HAP-1 (cell line): ENCODE data around the gene FGR.

ENCODE experiments used
- DNase-seq, 2 experiments: peaks; one replicate each; pipeline ENCODE4 v3.0.0-alpha.2; 2016 to 2020; ENCODE audit warnings: low spot score in 2 of 2
- H3K27me3 ChIP-seq: fragments of 250-450 bp; sonication (Bioruptor Pico); 2 replicates; pipeline ENCODE4 v1.5.1; 2020; ENCODE audit warnings: low read depth, mild to moderate bottlenecking, moderate library complexity
- H3K36me3 ChIP-seq: fragments of 250-450 bp; sonication (Bioruptor Pico); replicated peaks from 2 replicates; pipeline ENCODE4 v1.5.1; 2020; ENCODE audit warnings: mild to moderate bottlenecking
- H3K4me1 ChIP-seq: fragments of 250-450 bp; sonication (Bioruptor Pico); 2 replicates; pipeline ENCODE4 v1.5.1; 2020; ENCODE audit warnings: mild to moderate bottlenecking
- H3K4me3 ChIP-seq: fragments of 250-450 bp; sonication (Bioruptor Pico); 2 replicates; pipeline ENCODE4 v1.5.1; 2020; ENCODE audit warnings: mild to moderate bottlenecking, moderate library complexity
- H3K9me3 ChIP-seq: fragments of 250-450 bp; sonication (Bioruptor Pico); 2 replicates; pipeline ENCODE4 v1.5.1; 2020; ENCODE audit warnings: mild to moderate bottlenecking, moderate library complexity
- in situ Hi-C: fragments of 300-500 bp; cut with MboI; formaldehyde crosslinking; loops from 3 replicates; pipeline ENCODE4 v1.14.3; 2020; ENCODE audit warnings: low sequenced_read_pairs, inconsistent platforms, mixed read lengths

Gene FGR

DNA sequence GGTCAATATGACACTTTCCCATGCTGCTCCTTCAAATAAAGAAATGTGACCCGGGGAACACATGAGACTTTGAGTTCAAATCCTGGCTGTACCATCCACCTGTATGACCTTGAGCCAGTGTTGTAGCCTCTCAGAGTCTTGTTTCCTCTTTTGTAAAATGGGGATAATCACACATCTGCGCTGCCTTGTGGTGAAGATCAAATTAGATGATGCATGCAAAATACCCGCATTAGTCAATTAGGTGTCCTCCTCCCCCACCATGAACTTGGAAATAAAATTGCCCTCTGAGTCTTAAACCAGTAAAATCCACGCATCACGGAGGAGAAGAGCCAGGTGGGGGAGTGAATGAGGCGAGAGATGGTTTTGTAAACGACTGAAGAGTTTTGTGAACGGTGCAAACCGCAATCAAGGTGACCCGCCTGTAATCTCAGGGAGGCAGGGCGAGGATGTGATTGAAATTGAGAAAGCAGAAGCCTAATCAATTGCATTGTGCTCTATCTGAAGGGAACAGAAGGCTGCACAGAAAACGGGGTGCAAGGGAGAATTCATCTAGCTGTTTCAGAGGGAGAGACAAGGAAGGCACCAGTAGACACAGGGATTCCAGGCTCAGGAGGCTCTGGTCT is 25.3 kb downstream of the FGR start:
- in situ Hi-C loops, result loop anchor here (5.0 kb wide), 1 partner anchor 48 kb away; no protein-coding TSS in a partner anchor
- H3K36me3 ChIP-seq, result no peaks in the 10 kb centered on the region

DNA sequence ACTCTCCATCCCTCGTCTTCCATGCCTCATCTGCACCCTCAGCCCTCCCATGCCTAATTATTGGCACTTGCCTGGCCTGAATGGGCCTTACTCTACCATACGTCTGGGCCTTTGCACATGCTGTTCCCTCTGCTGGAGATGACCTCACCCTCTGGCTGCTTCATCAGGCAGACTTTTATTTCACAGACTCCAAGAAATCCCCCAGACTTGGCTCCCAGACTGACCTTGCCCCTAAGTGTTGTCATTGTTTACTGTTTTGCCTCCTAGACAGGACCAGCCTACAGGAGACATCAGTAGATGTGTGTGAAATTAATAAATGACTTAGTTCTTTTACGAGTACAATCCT is 25.8 kb downstream of the FGR start:
- Histone ChIP-seq H3K9me3 (no peaks in the 10 kb centered on the region), H3K36me3 (no peaks in the 10 kb centered on the region), H3K4me1 (no peaks in the 10 kb centered on the region), H3K27me3 (no peaks in the 10 kb centered on the region; the same call in 1 of the 2 replicates), H3K4me3 (no peak overlapping the region)
- in situ Hi-C loops, result loop anchor here (5.0 kb wide), 1 partner anchor 48 kb away; no protein-coding TSS in a partner anchor
- DNase-seq, result no peak

More for the DNA sequence above, 25.3 kb downstream of the FGR start:
- Histone ChIP-seq H3K9me3 (no peaks in the 10 kb centered on the region), H3K27me3 (no peaks in the 10 kb centered on the region; the same call in 1 of the 2 replicates), H3K4me3 (no peak overlapping the region), H3K4me1 (no peaks in the 10 kb centered on the region)
- DNase-seq, result no peak

DNA sequence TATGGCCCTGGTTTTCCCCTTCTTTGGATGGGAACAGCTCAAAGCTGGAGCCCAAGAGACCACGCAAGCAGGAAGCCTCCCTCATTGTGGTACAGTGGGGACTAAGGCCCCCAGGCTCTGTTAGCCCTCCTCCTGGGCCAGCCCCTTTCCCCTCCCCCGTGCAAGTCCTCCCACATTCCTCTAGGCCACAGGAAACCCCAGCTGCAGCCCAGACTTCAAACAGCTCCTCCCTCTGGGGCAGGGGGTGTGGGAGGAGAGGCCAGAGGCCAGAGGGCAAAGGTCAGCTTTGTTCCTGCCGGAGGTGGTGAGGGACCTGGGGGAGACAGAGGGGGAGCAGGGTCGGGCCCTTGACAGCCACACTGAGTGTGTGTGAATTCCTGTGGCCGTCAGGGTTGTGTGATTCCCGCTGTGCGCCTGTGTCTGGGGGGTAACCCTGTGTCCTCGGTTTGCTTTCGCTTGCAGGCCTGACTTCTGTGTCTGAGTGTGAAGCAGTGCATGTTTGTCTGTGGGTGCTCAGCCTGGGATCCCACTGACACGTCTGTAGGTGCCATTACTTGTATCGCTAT is 27.7 kb downstream of the FGR start:
- no peaks in the 10 kb centered on the region; the same call in 1 of the 2 replicates for H3K27me3 ChIP-seq
- in situ Hi-C loops, result loop anchor here (5.0 kb wide), 1 partner anchor 50 kb away; no protein-coding TSS in a partner anchor
- no peaks in the 10 kb centered on the region for H3K4me1 ChIP-seq
- H3K9me3 ChIP-seq, result no peaks in the 10 kb centered on the region
- no peak overlapping the region for H3K4me3 ChIP-seq
- no peak for DNase-seq
- no peaks in the 10 kb centered on the region for H3K36me3 ChIP-seq

DNA sequence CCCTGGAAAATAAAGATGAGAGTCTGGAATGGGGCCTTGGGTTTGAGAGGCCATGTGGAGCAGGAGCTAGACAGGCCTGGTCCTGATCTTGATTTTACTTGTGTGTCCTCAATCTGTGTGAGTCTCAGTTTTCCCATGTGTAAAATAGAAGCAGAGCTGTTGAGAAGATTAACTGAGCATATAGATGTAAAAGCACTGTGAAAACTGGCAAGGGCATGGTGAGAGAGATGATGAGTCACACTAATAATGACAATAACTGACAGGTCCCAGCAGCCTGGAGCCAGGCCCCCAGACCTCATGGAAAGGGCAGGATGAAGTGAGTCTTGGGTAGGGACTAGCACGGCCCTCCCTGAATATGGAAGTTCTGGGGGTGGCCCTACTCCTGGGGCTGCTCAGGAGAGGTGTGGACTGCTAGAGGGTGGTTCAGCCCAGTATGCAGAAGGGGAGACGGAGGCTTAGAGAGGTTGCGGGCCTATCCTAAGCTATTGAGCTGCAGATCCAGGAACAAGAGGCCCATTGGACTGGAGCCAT is 28.2 kb downstream of the FGR start:
- H3K4me1 ChIP-seq, result no peaks in the 10 kb centered on the region
- H3K9me3 ChIP-seq, result no peaks in the 10 kb centered on the region
- H3K36me3 ChIP-seq, result no peaks in the 10 kb centered on the region
- no peak overlapping the region for H3K4me3 ChIP-seq
- DNase-seq, result no peak
- in situ Hi-C loops, result loop anchor here (5.0 kb wide), 1 partner anchor 51 kb away; no protein-coding TSS in a partner anchor
- H3K27me3 ChIP-seq, result no peaks in the 10 kb centered on the region; the same call in 1 of the 2 replicates

DNA sequence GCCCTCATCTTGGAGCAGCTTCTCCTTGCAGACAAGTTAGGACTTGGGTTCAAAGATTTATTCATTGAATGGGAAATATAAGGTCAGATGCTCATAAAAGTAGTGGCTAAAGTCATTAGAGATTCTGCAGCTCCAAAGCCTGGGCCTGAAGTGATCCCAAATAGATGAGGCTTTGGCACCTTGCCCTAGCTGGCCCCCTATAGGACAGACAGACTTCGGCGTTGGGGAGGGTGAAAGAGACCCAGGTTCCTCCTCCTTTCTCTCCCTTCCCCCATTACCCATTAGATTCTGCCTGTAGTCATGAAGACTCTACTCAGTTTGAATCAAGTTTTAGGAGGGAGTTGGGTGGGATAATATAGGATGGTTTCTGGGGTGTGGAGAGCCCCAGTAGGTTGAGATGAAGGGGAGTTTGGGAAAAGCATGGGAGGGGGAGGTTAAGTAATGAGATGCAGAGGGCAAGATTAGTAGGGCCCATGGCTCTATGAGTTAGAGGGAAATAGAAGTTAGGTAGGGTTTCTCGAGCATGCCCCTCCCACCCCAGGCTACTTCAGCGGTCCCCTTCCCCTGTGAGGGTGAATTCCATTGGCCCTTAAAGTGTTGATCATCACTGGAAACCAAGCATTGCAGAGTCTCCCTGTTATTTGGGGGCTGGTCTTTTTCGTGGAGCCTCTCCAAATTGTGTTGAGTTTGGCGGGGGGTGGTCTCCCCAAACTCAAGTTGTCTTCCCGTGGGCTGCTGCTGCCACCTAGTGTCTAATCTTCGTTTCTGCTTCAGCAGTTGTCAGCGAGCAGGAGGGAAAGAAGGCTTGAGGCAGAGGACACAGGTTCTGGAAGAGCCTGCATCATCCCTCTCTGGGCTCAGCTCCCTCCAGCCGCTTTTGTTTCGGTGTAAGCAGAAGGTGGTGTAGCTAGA is 28.9 kb downstream of the FGR start:
- in situ Hi-C loops, result loop anchor here (5.0 kb wide), 1 partner anchor 51 kb away; no protein-coding TSS in a partner anchor
- Histone ChIP-seq H3K36me3 (no peaks in the 10 kb centered on the region), H3K27me3 (no peaks in the 10 kb centered on the region; the same call in 1 of the 2 replicates), H3K9me3 (no peaks in the 10 kb centered on the region), H3K4me3 (no peak overlapping the region), H3K4me1 (no peaks in the 10 kb centered on the region)
- DNase-seq, result peak; percentile 52 to 76

DNA sequence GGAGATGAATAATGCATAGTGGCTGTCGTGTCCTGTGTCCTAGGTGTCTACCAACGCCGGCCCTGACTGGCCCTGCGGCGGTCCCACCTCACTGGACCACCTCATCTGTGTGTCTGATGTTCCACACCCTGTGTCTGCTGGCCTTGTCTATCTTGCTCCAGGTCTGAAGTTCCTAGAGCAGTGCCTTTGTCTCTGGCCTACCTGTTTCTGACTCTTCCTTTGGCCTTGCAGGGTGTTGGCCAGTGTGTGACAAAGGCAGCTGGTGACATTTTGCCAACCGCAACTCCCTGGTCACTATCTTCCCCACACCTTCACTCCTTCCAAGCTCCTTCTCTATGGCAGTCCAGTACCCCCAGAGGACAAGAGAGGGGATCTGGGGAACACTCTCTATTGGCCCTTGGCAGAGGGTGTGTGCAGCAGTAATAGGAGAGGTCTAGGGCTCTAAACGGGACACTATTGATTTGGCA is 29.7 kb downstream of the FGR start:
- DNase-seq, result no peak
- no peaks in the 10 kb centered on the region for H3K9me3 ChIP-seq
- no peak overlapping the region for H3K4me3 ChIP-seq
- H3K4me1 ChIP-seq, result no peaks in the 10 kb centered on the region
- H3K27me3 ChIP-seq, result no peaks in the 10 kb centered on the region; the same call in 1 of the 2 replicates
- in situ Hi-C loops, result loop anchor here (5.0 kb wide), 1 partner anchor 52 kb away; no protein-coding TSS in a partner anchor
- no peaks in the 10 kb centered on the region for H3K36me3 ChIP-seq

DNA sequence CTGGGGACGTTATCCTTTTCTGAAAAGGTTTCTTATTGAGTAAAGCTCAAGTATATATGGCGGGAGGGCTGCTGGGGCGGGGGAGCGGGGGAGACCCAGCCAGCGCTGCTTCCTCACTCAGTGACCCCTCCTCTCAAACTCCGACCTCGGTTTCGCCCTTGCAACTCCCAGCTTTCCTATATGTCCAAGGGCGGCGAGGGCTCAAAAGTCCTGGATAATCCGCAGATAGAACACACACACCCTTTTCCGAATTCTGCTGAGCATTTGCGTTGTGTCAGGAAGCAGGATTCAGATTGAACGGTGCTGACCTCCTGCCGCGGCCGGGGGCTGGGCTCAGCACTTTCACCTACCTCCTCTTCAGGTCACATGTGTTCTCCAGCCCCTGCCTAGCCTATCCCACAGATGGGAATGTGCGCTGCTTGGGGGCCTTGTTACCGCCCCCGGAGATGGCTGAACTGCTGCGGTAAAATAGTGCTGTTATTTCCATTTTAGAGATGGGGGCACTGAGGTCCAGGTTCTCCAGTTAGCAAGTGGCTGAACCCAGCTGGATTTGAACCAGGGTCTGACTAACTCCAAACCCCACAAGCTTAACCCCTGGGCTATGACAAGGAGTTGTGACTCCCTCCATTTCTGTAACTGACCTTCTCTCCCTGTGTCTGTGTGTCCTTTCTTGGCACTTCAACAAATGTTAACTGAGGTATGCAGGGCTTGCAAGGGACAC is 30.2 kb downstream of the FGR start:
- Histone ChIP-seq H3K36me3 (no peaks in the 10 kb centered on the region), H3K4me3 (peak overlapping the region; percentile 67), H3K4me1 (no peaks in the 10 kb centered on the region), H3K9me3 (no peaks in the 10 kb centered on the region), H3K27me3 (no peaks in the 10 kb centered on the region)
- DNase-seq, result no peak
- in situ Hi-C loops, result loop anchor here (5.0 kb wide), 1 partner anchor 53 kb away; no protein-coding TSS in a partner anchor

DNA sequence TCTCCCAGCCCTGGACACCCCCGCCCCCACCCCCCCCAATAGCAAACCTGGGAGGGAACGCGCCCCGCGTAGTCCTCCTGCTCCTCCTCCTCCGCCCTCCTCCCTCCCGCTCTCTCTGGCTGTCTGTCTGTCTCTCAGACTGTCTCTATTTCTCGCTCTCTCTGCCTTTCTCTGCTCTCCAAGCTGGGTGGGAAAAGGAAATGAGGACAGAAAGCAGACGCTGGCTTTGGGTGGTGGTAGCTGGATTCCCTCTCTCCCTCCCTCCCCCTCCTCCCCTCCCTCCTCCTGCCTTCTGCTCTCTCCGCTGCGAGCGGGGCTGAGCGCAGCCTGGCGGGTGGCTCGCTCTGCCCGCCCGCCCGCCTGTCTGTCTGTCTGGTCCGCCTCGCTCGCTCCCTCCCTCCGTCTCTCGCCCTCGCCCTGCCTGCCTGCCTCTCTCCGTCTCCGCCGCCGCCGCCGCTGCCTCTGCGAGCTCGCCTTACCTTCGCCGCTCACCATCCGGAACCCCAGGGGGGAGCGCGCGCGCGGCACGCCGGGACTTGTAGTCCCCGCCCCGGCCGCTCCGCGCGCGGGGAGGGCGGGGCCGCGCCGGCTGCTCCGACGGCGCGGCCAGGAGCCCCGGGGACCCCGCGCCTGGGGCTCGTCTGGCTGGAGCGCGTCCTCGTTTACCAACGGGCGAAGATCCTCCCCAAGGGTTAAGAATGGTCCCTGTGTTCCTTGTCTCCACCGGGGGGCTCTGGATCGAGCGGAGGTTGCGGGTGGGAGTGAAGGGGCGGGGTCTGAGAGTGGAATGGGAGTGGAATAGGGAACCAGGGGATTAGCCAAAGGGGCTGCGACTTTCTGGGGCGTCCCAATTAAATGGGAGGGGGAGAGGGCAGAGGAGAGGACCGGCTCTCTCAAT is 31.1 kb downstream of the FGR start, which contains the start of gene AHDC1:
AHDC1 (minus strand) TSS at position 464 of the 898 bp plus-strand sequence. CDS start 52,029 bp downstream, outside the sequence.
- Histone ChIP-seq H3K27me3 (no peaks in the 10 kb centered on the region), H3K36me3 (no peaks in the 10 kb centered on the region), H3K4me3 (peak within 1 kb of the TSS; percentile 67), H3K9me3 (no peaks in the 10 kb centered on the region), H3K4me1 (no peaks in the 10 kb centered on the region)
- in situ Hi-C loops, result no loop called here
- peak; percentile 84 to 96 for DNase-seq

DNA sequence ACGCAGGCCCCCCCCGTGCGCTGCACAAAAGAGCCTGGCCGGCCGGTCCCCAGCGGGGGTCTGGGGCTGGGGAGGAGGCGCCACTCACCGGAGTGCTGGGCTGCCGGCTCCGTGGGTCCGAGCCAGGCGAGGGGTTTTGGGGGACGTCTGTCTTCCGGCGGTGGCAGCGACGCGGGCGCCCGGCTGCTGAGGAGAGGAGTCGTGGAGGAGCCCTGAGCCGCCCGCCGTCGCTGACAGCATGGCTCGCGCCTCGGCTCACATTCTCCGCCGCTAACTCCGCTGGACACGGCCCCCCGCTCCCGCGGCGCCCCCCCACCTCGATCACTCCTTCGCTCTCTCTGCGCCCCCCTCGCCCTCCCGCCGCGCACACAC is 31.7 kb downstream of the FGR start:
- in situ Hi-C loops, result no loop called here
- no peaks in the 10 kb centered on the region for H3K36me3 ChIP-seq
- H3K4me3 ChIP-seq, result peak overlapping the region; percentile 67
- no peaks in the 10 kb centered on the region for H3K9me3 ChIP-seq
- H3K4me1 ChIP-seq, result no peaks in the 10 kb centered on the region
- H3K27me3 ChIP-seq, result no peaks in the 10 kb centered on the region
- peak in 1 of 2 experiments; percentile 58 for DNase-seq

DNA sequence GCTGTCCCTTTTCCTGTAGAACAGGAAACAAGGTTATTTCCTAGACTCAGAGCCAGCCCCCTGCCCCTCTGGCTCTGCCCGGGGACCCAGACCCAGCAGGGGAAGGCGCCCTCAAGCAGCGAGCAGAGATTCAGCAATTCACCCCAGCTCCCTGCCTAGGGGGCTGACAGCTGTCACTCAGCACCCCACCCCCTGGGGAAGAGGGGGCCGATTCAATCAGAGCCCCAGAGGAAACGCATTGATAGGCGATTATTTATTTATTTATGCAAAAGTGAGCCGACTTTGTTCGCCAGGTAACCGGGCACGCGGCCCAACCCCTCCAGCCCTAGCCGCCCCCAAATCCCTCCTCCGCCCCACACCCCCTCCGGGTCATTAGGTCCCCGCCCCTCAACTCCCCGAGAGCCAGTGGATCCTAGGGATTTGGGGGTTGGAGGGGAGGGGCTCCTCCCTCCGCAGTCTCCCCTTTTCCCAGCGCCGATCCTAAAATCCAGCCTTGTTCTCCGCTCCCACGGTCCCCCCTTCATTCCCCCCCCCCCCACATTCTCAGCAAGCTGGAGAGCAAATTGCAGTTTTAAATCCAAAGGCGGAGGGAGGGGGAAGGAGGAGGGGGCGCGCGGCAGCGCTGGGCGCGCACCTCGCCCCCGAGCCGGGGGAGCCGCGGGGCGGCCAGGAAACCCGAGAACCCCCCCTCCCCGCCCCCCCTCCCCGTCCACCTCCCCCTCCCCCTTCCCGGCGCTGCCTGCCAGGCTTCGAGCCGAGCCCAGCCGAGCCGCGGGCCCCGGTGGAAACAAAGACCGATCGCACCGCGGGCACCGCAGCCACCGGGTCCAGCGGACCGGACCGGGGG is 32.3 kb downstream of the FGR start:
- H3K36me3 ChIP-seq, result no peaks in the 10 kb centered on the region
- H3K9me3 ChIP-seq, result no peaks in the 10 kb centered on the region
- peak overlapping the region; percentile 67 for H3K4me3 ChIP-seq
- H3K4me1 ChIP-seq, result no peaks in the 10 kb centered on the region
- in situ Hi-C loops, result no loop called here
- no peaks in the 10 kb centered on the region for H3K27me3 ChIP-seq
- peak in 1 of 2 experiments; percentile 46 for DNase-seq

DNA sequence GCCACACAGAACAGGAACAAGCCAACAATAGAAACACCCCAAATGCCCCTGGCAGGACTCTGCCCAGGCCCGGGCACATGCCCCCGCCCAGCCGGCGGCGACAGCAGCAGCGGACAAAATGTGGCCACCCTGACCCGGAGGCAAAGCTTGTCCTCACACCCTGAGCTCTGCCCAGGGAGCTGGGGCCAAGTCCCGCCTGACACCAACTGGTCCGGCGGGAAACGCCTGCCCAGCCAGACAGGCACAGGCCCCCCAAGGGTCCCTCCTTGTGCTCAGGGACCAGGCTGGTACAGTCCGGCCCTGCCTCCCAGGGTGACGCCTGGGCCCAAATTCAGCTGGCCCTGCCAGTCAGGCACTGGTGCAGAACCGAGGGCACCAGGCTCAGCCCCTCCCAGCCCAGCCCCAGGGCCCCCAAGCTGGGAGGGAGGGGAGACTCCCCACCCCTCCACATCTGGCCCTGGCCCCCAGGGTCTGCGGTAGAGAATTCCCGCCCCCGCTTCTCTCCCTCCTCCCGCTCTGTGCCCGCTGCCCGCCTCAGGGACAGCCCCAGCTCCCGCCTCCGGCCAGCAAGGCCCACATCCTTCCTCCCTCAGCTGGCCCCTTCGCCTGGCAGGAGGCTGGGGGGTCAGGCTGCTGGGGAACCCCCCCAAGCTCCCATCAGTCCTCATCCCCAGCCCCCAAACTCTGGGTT is 33.1 kb downstream of the FGR start:
- Histone ChIP-seq H3K27me3 (no peaks in the 10 kb centered on the region), H3K36me3 (no peaks in the 10 kb centered on the region), H3K9me3 (no peaks in the 10 kb centered on the region), H3K4me1 (no peaks in the 10 kb centered on the region), H3K4me3 (peak overlapping the region; percentile 67)
- DNase-seq, result no peak
- in situ Hi-C loops, result no loop called here
